ENCODE results near the gene STAMBP. TPM values are rescaled to one million over a fixed set of nuclear protein-coding genes. Genes with fewer than 3 reads are reported as not detected.

The STAMBP gene
- total and polyA plus RNA-seq, 2 of the 13 experiments (the other 11 are each of a cell fraction or from before 2014, with no cell fraction given), result 49.6 to 53.2 TPM

GRCh38 chr2:73828818-73829570 lies at the start of gene STAMBP (continued):
- peak; percentile 38; the same call in 1 of the 2 replicates for TF ChIP-seq TFDP1 (CRISPR knock-in tag; IDR thresholded peaks at IDR 0.05; ENCODE audit: borderline replicate concordance)
- no peak for TF ChIP-seq CERS6 (CRISPR knock-in tag; IDR thresholded peaks at IDR 0.05)
- peak; percentile 99 for TF ChIP-seq GABPB1 (CRISPR knock-in tag; IDR thresholded peaks at IDR 0.05)
- 0 out of 4 replicates have a peak, but pooled peaks of 1 of the 2 experiments have one; percentile 9 for TF ChIP-seq EP300 (IDR thresholded peaks at IDR 0.05; ENCODE audit: low read depth in 2 of 2, low read length in 2 of 2)
- TF ChIP-seq EP300 (CRISPR knock-in tag; IDR thresholded peaks at IDR 0.05; ENCODE audit: borderline replicate concordance), result no peak
- peak; percentile 76; the same call in 1 of the 2 replicates for TF ChIP-seq ZNF792 (CRISPR knock-in tag; IDR thresholded peaks at IDR 0.05)
- 0 out of 2 replicates have a peak, but pooled peaks have one; percentile 21 for TF ChIP-seq FOXP4 (CRISPR knock-in tag; IDR thresholded peaks at IDR 0.05)
- TF ChIP-seq SNAPC5 (CRISPR knock-in tag; IDR thresholded peaks at IDR 0.05; ENCODE audit: borderline replicate concordance), result peak; percentile 74; the same call in 1 of the 2 replicates
- TF ChIP-seq GRHL1 (CRISPR knock-in tag; conservative IDR thresholded peaks at IDR 0.05), result no peak
- TF ChIP-seq ZNF343 (CRISPR knock-in tag; IDR thresholded peaks at IDR 0.05), result no peak
- TF ChIP-seq ZNF350 (CRISPR knock-in tag; IDR thresholded peaks at IDR 0.05; ENCODE audit: borderline replicate concordance, low read depth), result peak; percentile 94; the same call in 1 of the 2 replicates
- no peak for TF ChIP-seq RFXANK (CRISPR knock-in tag; IDR thresholded peaks at IDR 0.05)
- no peak for TF ChIP-seq SOX13 (IDR thresholded peaks at IDR 0.05)
- peak in 1 of 2 experiments; percentile 23; a peak in 1 of 4 replicates for TF ChIP-seq SOX13 (CRISPR knock-in tag; conservative IDR thresholded peaks at IDR 0.05 in 1 of 2, IDR thresholded peaks at IDR 0.05 in 1 of 2)
- no peak for TF ChIP-seq FOXK2 (IDR thresholded peaks at IDR 0.05)
- peak; percentile 96 for TF ChIP-seq HOMEZ (CRISPR knock-in tag; IDR thresholded peaks at IDR 0.05; ENCODE audit: low read depth)
- TF ChIP-seq PHB2 (IDR thresholded peaks at IDR 0.05; ENCODE audit: partially characterized antibody), result no peak
- TF ChIP-seq PRPF4 (IDR thresholded peaks at IDR 0.05; ENCODE audit: low read depth, low read length, poor library complexity, severe bottlenecking), result no peak
- peak; percentile 97 for TF ChIP-seq ZEB1 (IDR thresholded peaks at IDR 0.05; ENCODE audit: insufficient replicate concordance, low read depth)
- TF ChIP-seq RBAK (CRISPR knock-in tag; IDR thresholded peaks at IDR 0.05), result no peak
- no peak for TF ChIP-seq ZNF432 (CRISPR knock-in tag; IDR thresholded peaks at IDR 0.05; ENCODE audit: borderline replicate concordance)
- no peak for TF ChIP-seq MAFK (conservative IDR thresholded peaks at IDR 0.05 in 1 of 2, IDR thresholded peaks at IDR 0.05 in 1 of 2; ENCODE audit: low read length in 2 of 2)
